Upper lobe of left lung (tissue), 4 donors: ENCODE measurements around the gene ITIH6.

ENCODE experiments used
- CTCF ChIP-seq, 6 experiments: fragments of 450-650 bp in 4 of 6; fragments of 200-600 bp in 2 of 6; sonication (generic) in 2 of 6; IDR thresholded peaks; one replicate each; pipeline ENCODE4 v1.5.1; 2016 to 2019; ENCODE audit warnings: antibody characterized with exemption in 6 of 6
- POLR2A ChIP-seq, 4 donors: fragments of 450-650 bp; IDR thresholded peaks; one replicate each; pipeline ENCODE4 v1.5.1; 2016 to 2017; ENCODE audit warnings: antibody characterized with exemption in 4 of 4, mild to moderate bottlenecking in 2 of 4
- POLR2AphosphoS5 ChIP-seq, 2 donors: sonication (generic); formaldehyde crosslinking; IDR thresholded peaks; one replicate each; pipeline ENCODE4 v1.5.1; 2017; ENCODE audit warnings: antibody characterized with exemption in 2 of 2

- TF ChIP-seq CTCF (IDR thresholded peaks at IDR 0.05): no peak
- TF ChIP-seq POLR2AphosphoS5 (IDR thresholded peaks at IDR 0.05): no peak
- no peak for TF ChIP-seq POLR2A (IDR thresholded peaks at IDR 0.05)
These were observed 87.1 kb downstream of the ITIH6 start for GRCh38 chrX:54710920-54711319.
